ENCODE results near the gene C5orf34.
A peak's percentile ranks its signal among the peaks of the same experiment; 100 is the strongest.
"Not testable (repeated sequence)": the region's sequence is repeated elsewhere in the genome, so short reads cannot be mapped to it uniquely, and the experiment has no call there.

The C5orf34 gene

GRCh38 chr5:43514816-43515677, at the start of gene C5orf34:
Gene C5orf34, minus strand, starts transcription at chr5:43515148. Its CDS starts 5,809 bp downstream, at chr5:43509339.
- peak; percentile 92 to 95 for DNase-seq

- no peak for DNase-seq
Measured at GRCh38 chr5:43564289-43564850, 49.4 kb upstream of the C5orf34 start.

DNA sequence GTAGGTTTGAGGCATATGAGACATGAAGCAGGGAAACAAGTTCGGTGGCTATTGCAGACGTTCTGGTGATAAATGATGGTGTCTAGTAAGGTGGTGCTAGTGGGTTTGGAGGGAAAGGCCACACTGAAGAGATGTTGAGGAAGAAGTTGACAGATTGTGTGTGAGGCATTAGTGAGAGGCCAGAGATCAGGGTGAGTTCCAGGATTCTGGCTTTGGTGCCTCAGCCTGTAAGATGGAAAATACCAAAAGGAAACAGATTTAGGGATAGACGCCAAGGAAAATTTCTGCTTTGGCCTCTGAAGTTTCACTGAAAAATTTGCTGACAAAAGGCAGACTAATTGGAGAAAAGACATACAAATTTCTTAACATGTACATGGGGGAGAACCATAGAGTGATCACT, 48.4 kb upstream of the C5orf34 start:
- no peak for DNase-seq

DNA sequence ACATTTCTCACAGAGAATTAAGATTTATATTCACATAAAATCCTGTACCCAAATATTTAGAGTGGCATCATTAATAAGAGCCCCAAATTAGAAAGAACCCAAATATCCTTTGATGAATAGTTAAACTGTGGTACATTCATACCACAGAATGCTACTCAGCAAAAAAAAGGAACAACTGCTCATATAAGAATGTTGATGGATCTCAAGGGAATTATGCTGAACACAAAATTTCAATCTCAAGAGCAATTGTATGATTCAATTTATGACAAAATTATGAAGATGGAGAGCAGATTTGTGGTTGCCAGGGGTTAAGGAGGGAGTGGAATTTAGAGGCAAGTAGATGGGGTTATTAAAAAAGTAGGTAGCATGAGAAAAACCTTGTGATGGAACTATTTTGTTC, 46.4 kb upstream of the C5orf34 start:
- DNase-seq, result no peak

GRCh38 chr5:43560128-43560527, 45.2 kb upstream of the C5orf34 start:
- DNase-seq, result no peak

DNA sequence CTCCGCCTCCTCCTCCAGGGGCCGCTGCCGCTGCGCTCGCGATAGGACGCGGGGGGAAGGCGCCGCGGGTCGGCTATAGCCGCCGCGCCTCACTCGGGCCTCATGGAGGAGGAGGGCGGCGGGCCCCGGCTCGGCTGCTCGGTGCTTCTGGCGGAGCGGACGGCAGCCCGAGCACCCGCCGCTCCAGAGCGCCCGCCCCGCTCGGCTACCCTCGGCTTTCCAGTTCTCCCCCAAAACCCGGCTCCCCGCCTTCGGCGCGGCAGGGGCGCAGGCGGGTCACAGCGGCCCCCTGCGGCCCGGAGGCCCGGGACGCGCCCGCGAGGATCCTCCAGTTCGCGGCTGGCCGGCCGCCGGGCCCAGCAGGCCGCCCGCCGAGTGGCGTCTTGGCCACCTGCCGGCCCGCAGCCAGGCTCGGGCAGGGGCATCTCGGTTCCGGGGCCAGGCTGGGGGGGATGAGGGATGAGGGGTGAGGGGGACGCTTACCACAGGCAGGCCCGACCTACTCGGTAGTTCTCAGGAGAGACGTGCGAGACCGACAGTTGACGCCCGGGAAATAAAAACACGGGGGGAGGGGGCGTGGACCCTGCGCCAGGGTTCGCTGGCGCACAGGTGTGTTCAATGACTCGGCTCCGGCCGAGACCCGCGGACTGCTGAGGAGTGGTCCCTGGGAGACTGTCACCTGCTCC, 42.1 kb upstream of the C5orf34 start, which contains the start of gene PAIP1:
TSS of gene PAIP1 (minus strand) at position 221 of the 686 bp plus-strand sequence. CDS start 231 bp downstream, outside the sequence.
- peak; percentile 76 to 79 for DNase-seq

- DNase-seq, result not testable (repeated sequence)
Measured at GRCh38 chr5:43556607-43556856, 41.6 kb upstream of the C5orf34 start.

- peak; percentile 49 to 52 for DNase-seq
Measured at GRCh38 chr5:43555895-43556606, 41.1 kb upstream of the C5orf34 start.

GRCh38 chr5:43554497-43554896, 39.5 kb upstream of the C5orf34 start:
- DNase-seq, result no peak

DNA sequence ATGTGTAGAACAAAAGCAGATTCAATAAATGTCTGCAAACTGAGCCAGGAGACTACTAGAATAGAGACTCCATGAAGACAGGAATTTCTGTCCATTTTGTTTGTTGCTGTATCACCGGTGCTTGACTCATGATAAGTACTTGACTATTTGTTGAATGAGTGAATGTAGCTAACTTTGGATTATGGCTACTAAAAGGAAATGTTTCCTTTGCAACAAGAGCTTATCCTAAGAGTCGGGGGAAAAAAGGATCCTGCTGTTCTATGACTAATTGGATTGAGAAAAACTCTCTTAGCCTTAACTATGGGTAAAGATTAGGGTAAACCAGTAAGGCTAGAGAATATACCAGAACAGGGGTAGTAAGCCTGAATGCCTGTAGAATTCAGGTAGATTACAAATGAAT, 38.4 kb upstream of the C5orf34 start:
- DNase-seq, result no peak

GRCh38 chr5:43551731-43552130, 36.8 kb upstream of the C5orf34 start:
- DNase-seq, result no peak

GRCh38 chr5:43549272-43549671, 34.3 kb upstream of the C5orf34 start:
- not testable (repeated sequence) for DNase-seq

DNA sequence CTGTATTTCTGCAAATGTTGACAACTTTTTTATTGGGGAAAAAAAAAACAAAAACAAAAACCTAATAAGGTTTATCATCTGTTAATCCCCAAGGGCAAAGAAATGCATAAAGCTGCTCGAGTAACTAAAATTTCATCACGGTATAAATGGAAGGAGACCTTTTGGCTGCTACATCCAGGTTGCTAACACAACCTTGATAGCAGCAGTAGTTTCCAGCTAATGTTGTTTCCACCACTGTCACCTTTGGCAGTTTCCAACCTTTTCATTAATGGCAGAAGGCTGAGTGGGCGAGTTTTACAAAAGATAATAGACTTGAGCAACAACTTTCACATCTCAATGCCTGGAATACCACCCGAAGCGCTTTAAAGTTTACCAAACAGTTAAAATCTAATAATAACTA, 33.4 kb upstream of the C5orf34 start:
- no peak for DNase-seq

- DNase-seq, result no peak
Measured at GRCh38 chr5:43547532-43547931, 32.6 kb upstream of the C5orf34 start.

DNA sequence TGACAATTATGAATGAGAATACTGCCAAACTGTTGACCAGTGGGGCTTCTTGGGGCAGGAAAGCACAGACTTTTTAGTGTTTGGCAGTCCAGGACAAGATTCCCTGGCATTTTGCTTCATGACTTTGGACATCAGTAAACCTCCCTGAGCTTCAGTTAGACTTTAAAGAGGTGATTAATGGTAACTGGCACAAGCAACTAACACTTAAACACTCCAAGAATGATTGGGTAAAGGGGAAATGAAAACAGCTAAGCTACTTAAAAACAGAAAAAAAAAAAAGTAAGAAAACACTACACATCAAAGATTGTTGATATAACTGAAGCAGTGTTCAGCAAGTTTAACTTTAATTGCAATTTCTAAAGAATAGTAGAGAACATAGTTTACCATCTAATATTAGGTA, 28.5 kb upstream of the C5orf34 start:
- DNase-seq, result no peak

DNA sequence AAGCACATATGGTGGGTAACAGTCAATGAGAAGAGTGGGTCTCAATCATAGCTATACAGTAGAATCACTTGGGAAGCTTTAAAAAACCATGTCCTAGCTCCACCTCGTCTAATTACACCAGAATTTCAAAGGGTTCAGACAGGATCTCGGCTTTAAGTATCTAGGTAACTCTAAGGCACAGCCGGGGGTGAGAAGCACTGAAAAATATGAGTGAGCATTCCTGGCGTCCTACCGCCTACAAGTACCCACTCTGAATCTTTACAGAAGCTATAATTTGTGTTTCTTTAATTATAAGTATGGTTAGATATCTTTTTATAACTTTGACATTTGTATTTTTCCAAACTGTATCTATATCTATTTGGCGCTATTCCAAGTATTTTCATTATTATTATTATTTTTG, 25.8 kb upstream of the C5orf34 start:
- no peak for DNase-seq

GRCh38 chr5:43536972-43537371, 22.0 kb upstream of the C5orf34 start:
- DNase-seq, result no peak

GRCh38 chr5:43533646-43534045, 18.7 kb upstream of the C5orf34 start:
- DNase-seq, result no peak

GRCh38 chr5:43530648-43531047, 15.7 kb upstream of the C5orf34 start:
- no peak for DNase-seq

DNA sequence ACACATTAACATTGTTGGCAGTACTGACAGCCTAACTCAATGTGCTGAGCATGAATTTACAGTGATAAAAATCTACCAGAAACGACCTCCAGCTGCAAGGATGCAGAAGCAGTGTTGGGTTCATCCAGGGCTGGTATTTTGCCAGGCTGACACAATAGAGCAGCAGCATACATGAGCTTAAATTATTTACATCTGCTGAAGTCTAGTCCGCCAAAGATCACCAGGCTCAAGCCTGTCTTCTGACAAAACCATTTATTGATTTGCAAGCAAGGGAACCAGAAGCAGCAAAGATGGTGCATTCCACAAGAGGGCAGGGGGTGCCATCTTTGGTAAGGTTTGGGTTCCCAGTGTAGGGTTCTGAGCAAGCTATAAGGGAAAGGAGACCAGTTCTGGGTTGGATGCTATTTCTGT, 8.7 kb upstream of the C5orf34 start:
- no peak for DNase-seq

- DNase-seq, result no peak
Measured at GRCh38 chr5:43520615-43521014, 5.7 kb upstream of the C5orf34 start.

DNA sequence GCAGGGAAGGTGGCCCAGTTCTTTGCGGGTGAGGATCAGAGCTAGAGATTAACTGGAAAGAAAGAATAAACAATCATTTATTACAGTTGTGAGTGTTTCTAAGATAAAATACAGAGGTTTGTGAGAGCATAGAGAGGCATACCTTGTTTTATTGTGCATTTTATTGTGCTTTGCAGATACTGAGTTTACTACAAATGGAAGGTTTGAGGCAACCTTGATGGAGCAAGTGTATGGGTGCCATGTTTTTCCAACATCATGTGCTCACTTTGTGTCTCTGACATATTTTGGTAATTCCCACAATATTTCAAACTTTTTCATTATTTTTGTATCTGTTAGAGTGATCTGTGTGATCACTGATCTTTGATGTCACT, 715 bp upstream of the C5orf34 start:
- no peak for DNase-seq

GRCh38 chr5:43514471-43514815, 505 bp downstream of the C5orf34 start:
- peak; percentile 5 to 30 for DNase-seq

DNA sequence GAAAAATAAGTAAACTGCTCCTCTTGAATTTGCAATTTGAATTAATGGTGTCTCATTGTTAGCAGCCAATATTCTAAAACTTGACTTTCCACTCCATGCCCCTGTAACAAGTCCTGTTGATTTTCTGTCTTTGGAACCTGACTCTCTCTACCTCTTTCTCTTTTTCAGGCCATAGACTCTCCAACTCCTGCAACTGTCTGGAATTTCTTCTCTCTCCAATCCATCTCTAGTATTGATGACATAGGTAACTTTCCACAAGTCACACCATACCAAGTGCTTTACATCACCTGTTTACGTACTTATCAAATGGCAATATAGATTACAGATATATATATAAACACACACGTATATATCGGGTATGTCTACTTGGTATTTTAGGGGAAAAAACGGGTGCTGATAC, 923 bp downstream of the C5orf34 start:
- no peak for DNase-seq
